Measurements from ENCODE around the gene SPATA13.

- no peak for TF ChIP-seq CTCF (IDR thresholded peaks at IDR 0.05; ENCODE audit: low read depth, low read length)
- no peak for TF ChIP-seq EZH2phosphoT487 (IDR thresholded peaks at IDR 0.05; ENCODE audit: low read depth)
Measured at GRCh38 chr13:24233351-24233901, 72.9 kb downstream of the SPATA13 start.

All from OCI-LY3 (cell line).